Activated gamma-delta T cell (primary cell): ENCODE results near the gene SLC6A16.
"Not testable (repeated sequence)": the region's sequence is repeated elsewhere in the genome, so short reads cannot be mapped to it uniquely, and the experiment has no call there.

Experiments
- DNase-seq: peaks from one replicate; lab custom pipeline; 2025; lab: John Stamatoyannopoulos, UW
- total RNA-seq, 2 donors: gene quantifications; one replicate each; lab custom pipeline; 2026; lab: John Stamatoyannopoulos, UW

The SLC6A16 gene
- 5.2 to 7.9 reads per million in 2 donors for total RNA-seq

DNA sequence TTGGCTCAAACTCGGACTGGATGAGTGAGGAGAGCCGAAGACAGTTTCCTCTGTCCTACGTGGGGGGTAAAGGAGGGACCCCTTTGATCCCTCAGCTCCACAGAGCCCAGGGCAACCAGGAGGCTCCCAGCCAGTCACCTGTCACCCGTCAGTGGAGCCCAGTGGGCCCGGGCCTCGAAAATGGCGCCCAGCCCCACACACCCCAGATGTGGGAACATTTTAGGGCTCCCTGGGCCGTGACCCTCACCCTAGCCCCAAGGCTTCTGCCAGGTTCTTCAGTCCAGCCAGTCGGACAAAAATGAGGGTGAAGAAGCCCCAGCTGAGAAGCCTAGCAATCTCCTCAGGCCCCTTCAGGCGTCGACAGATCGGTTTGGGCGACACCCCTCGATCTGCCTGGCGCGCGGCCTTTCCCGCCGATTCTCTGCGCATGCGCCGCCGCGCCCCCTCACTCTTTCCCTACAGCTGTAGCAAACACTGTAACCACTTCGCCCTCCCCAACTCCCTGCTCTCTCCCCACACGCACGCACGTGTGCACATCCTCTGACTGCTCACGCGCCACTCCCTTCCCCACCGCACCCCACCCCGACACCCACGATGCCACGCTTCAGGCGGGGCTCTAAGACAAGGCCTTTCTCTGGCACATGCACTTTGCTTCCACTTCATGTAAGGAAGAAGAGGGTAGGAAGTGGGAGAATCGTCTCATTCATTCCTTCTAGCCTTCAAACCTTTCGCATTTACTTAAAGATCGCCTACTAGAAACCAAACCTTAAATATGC, at the start of gene SLC6A16:
TSS of gene SLC6A16 (minus strand) at position 391 of the 776 bp plus-strand sequence. CDS start 13,844 bp downstream, outside the sequence.
- DNase-seq = no peak

DNA sequence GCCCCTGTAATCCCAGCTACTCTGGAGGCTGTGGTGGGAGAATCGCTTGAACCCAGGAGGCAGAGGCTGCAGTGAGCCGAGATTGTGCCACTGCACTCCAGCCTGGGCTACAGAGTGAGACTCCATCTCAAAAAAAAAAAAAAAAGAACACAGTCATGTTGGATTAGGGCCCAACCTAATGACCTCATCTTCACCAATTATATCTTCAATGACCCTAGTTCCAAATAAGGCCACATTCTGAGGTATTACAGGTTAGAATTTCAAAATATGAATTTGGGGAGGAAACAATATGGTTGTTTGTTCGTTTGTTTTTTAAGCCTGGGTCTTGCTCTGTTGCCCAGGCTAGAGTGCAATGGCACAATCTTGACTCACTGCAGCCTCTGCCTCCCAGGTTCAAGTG, 48.2 kb upstream of the SLC6A16 start:
- DNase-seq = not testable (repeated sequence)

DNA sequence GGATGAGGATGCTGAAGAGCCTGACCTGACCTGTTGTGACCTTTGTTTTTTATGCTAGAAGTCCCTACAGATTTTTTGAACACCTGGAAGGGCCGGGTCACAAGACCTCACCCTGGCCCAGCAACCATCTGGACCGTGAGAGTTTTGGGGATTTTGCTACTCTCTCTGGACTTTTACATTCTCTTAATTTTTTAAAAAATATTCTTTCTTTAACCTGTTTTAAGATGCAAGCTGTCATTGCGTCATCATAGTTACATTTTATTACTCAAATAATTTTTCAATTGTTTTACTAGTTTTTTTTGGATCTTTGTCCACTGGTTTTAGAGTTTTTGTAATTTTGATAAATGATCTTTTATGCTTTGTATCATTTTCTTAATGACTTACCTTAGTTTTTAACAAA, 46.2 kb upstream of the SLC6A16 start:
- no peak for DNase-seq

DNA sequence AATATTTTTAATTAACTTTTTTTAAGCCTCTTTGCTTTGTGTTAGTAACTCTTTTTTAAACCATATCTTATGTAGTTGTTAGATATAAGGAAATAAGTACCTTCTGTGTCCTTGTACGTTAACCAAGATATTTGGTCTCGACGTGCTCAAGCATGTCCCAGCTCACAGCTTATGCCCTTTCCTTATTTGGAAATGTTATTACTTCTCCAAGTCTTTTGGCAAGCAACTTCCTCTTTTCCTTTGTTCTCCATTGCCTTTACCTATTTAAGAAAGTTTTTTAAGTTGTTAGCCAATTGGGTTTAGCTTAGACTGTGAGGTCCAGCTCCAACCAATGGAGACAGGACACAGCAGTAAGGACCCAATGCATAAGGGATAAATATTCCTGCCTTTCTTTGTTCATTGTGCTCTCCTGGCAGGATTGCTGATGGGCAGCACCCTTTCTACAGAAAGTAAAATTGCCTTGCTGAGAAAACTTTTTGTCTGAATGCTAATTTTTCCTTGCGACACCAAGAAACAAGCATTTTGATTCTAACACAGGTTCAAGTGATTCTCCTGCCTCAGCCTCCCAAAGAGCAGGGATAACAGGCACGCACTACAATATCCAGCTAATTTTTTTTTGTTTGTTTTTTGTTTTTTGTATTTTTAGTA, 43.8 kb upstream of the SLC6A16 start:
- no peak for DNase-seq

DNA sequence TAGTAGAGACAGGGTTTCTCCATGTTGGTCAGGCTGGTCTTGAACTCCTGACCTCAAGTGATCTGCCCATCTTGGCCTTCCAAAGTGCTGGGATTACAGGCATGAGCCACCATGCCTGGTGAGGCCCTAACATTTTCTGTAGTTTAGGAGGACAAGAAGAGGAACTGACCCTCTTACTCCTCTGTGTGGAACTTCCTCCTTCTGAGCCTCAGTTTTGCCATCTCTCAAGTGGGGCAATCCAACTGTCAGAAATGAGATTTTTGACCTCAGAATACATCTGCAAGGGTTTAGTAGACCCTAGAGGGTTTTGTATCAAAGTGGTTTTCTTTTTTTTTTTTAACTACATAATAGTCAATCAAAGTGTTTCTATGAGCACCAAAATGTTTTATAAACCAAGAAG, 41.1 kb upstream of the SLC6A16 start:
- no peak for DNase-seq

DNA sequence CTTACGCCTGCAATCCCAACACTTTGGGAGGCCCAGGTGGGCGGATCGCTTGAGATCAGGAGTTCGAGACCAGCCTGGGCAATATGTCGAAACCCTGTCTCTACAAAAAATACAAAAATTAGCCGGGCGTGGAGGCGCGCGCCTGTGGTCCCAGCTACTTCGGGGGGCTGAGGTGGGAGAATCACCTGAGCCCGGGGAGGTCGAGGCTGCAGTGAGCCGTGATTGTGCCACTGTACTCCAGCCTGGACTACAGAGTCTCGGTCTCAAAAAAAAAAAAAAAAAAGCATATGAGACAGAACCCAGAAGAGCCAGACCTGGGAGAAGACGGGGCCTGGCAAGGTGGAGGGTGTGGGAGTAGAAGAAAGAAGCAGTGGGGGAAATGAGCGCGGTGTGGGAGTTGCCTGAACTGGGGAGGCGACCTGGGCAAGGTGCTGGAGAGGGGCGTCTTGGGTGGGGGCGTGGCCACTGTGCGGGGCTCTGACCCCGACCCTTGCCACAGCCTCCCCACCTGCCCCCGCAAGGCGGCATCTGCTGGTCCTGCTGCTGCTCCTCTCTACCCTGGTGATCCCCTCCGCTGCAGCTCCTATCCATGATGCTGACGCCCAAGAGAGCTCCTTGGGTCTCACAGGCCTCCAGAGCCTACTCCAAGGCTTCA, 39.2 kb upstream of the SLC6A16 start:
- DNase-seq = no peak

DNA sequence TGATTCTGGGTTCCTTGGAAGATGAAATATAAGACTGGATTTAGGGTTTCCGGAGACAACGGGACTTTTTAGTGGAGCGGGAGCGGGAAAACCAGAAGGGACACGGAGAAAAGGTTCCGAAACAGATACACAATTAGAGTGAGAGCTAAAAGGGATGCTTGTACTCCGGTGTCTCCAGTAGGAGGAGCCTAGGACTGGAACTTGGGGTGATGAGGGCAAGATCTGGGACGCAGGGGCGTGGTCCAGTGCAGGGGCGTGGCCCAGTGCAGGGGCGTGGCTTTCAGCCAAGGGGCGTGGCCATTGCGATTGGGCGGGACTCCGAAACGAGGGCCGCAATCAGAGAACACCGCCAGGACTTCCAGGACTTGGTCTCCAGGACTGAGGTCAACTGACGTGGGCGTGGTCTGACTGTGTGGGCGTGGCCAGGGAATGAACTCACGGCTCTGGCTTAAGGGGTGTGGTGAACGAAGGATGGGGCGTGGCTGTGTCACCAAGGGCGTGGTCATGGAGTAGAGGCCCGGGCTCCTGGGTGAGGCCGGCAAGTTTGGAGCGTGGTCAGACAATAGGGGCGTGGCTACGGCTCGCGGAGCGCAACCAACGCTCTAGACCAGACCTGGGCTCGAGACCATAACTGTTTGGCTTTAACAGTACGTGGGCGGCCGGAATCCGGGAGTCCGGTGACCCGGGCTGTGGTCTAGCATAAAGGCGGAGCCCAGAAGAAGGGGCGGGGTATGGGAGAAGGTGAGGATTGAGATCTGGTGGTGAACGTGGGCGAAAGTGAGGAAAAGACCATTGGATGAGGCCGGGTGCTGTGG, 38.5 kb upstream of the SLC6A16 start, which contains the start of gene DKKL1:
TSS of gene DKKL1 (plus strand) at position 610 of the 815 bp plus-strand sequence. CDS start at position 732, 122 bp downstream.
- DNase-seq = no peak

DNA sequence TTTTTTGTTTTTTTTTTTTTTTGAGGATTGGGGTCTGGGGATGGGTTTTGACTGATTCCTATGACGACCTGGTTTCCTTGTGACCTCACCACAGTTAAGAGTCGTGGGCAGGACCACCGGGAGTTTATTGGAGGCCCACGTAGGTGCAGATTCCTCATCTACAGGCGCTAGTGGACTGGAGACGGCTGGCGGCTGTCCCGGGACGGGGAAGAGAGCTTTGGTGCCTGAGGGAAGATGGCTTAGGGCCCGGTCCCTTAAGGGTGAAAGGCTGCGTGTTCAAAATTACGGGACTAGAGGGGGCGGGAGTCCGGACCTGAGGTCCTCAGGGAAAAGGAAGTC, 37.9 kb upstream of the SLC6A16 start:
- DNase-seq = no peak

DNA sequence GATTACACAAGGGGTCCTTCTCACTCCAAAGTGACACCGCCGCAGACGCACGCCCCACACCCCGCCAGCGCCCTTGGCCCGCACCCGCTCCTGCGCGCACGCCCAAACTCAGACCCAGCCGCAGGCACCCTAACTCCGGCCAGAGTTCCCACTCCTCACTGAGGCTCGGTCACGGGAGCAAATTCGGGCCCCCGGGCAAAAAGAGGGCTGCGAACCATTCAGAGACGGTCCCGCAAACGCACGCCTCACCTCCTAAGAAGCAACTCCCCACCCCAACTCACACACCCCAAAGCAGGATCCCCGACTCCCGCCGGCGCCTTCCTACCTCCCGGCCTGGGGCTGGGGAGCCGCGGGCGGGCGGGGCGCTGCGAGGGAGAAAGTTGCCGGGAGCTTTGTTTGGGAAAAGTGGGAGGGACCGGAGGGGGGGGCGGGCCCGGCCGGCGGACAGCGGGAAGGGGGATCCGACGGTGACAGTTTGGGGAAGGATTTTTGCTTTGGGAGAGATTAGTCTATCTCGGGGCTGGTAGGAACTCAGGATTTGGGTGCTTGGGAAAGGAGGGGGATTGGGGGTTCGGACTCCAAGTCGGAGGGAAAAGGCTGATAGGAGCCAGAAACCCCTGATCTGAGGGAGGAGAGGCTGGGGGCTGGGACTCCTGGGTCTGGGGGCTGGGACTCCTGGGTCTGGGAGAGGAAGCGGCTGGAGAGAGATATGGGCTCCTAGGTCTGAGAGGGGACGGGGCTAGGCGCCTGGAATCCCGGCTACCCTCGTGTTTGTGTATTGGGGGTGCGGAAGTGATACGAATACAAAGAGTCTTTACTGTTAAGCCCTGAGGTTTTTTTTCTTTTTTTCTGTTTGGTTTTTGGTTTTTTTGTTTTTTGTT, 37.3 kb upstream of the SLC6A16 start, which contains the start of gene TEAD2:
TSS of gene TEAD2 (minus strand) at position 369 of the 881 bp plus-strand sequence. CDS start 2,341 bp downstream, outside the sequence.
- DNase-seq = no peak

DNA sequence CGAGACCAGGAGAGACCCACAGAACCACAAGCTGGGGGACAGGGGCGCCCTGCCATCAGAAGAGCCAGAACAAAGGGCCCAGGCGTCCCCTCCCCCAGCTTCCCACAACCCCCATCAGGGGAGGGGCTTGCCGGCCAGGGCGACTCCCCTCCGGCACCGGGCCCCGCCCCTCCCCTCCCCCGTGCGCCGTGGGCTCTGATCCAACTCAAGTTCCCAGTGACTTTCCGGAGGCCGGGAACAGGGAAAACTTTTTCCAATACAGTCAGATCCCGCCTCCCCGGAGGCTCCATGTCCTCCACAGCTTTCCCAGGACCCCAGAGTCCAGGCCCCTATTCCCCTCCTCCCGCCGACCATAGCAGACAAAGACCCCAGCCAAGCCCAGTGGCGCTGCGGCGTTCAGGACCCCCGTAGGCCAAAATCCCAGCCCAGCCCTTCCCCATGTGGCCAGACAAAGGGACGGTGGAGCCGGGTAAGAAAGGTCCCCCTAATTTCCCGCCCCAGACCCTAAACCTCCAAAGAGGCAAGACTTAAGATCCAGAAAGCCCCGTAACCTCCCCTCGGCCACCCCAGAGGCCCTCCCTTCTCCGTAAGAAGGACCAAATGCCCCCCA, 36.6 kb upstream of the SLC6A16 start:
- no peak for DNase-seq

DNA sequence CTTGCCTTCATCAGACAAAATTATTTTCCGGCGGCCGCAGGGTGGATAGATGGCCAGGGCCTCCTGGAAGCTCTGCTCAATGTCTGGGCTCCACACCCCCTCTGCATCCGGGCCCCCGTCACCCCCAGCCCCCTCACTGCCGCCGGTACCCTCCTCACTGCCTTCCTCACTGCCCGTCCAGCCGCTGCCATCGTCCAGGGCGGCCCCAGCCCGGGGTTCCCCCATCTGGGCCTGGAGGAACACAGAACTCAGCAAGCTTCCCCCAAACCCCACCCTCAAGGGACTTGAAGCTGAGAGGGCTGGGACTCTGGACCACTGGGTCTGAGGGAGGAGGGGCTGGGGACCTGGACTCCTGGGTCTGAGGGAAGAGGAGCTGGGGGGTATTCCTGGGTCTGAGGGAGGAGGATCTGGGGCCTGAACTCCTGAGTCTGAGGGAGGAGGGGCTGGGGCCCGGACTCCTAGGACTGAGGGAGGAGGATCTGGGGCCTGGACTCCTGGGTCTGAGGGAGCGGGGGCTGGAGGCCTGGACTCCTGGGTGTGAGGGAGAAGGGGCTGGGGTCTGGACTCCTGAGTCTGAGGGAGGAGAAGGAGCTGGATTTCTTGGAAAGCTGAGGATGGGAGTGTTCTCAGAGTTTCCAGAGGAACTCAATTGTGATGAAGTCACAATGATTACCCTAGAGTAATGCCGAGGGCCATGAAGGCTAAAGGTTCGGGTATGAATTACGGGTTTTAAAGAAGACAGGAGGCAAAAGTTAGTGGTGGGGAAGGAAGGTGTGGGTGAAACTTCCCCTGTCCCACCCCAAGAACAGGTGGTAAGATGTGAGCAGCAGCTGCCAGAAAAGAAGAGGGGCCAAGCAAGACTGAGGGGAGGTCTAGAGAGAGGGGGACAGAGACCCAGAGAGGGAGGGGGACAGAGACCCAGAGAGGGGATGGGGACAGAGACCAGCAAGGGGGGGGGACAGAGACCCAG, 35.1 kb upstream of the SLC6A16 start:
- DNase-seq = no peak

DNA sequence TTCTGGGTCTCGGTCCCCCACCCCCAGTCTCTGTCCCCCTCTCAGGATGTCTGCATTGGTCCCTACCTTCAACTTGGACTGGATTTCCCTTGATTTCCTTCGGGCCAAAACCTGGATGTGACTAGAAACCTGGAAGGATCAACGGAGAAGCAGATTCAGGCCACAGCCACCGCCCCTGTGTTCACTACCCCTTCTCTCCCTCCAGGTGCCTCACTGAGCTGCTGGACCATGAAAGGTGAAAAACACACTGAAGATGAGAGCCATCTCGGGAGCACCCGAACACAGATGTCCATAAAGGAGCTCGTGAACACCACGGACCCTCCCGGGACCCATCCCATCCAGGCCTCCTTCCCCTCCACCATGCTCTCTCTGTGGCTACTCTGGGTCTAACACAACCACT, 32.2 kb upstream of the SLC6A16 start:
- DNase-seq = no peak

DNA sequence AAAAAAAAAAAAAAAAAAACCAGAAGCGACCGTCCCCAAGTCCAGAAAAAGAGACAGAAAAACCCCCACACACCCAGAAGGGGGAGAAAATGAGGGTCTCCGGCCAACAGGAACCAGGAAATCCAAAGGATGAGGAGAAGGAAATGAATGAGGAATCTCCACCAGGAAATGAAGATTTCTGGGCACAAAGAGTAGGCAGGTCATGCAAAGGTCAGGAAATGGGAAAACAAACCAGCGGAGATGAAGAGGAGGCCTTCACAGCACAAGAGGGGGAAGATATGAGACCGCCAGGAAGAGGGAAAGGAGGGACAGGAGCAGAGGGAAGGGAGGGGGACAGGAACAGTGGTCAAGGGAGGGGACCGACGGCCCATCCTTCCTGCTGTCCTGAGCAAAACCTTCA, 31.4 kb upstream of the SLC6A16 start:
- DNase-seq = no peak

DNA sequence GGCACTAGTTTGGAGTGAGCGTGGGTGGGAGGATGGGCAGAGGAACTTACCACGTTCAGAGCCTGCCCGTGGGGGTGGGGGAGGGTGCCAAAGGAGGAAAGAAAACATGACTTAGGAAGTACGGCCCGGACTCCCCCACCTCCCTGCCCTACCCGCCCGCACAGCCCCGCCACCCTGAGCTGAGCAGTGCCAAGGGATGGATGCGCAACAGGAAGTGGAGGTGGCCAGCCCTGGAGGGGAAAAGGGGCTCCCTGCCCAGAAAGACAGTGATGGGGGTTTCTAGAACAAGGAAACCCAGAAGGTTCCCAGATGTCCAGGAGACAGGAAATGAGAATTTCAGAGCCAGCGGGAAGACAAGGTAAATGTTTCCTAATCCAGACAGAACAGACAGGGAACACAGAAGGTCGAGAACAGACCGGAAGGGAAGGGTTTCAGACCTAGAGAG, 30.9 kb upstream of the SLC6A16 start:
- no peak for DNase-seq

DNA sequence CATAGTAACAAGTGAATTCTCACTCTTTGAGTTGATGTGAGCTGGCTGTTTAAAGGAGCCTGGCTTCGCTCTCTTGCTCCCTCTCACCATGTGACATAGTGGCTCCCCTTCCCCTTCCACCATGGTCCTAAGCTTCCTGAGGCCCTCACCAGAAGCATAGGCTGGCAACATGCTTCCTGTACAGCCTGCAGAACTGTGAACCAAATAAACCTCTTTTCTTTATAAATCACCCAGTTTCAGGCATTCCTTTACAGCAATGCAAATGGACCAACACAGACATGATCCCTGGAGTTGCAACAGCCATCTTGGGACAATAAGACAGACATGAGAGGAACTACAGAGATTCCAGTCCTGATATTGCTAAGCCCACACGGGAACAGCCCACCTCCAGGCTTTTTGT, 24.6 kb upstream of the SLC6A16 start:
- DNase-seq = no peak

DNA sequence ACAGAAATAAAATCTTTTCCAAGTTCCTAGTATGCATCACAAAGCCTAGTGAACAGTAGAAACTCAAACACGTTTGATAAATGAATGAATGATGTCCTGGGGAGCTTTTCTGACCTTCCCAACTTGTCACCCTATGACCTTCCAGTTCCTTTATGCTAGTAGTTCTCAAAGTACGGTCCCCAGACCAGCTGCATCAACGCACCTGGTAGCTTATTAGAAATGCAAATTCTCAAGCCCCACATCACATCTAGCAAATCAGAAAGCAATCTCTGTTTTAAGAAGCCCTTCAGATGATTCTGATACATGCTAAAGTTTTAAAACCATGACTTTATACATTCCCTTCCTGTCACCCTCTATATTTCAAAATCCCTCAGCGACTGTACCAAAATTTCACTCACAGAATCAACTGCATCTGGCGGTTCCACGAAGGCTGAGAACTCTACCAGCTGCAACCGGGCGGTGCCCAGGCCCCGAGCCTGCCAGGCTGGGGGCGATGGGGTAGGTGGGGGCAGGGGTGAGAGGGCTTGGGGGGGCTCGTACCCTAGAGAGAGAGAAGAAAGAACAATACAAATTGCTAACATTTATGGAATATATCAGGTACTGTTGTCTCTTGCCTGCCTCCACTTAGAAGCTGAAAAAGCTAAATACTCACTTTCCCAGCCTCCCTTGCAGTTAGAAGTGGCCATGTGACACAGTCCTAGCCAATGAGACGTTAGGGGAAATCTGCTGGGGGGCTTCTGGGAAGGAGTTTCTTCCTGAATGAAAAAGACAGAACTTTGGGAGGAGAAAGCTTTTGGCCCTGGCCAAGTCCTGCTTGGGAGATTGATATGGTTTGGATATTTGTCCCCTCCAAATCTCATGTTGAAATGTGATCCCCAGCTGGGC, 23.6 kb upstream of the SLC6A16 start:
- DNase-seq = no peak

DNA sequence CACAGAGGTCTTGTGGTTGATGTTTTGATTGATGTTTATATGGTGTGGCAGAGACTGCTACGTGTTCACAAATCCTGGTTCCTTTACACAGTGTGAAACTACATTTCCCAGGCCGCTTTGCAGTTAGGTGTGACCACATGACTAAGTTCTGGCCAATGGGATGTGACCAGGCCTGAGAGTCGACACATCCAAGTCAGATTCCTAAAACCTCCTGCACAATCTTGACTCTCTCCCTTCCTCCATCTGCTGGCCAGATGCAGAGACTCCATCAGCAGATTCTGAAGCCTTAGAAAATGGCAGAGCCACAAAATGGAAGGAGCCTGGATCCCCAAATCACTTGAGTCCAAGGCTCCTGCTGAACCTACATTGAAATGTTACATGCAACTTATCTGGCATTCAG, 22.8 kb upstream of the SLC6A16 start:
- DNase-seq = no peak

DNA sequence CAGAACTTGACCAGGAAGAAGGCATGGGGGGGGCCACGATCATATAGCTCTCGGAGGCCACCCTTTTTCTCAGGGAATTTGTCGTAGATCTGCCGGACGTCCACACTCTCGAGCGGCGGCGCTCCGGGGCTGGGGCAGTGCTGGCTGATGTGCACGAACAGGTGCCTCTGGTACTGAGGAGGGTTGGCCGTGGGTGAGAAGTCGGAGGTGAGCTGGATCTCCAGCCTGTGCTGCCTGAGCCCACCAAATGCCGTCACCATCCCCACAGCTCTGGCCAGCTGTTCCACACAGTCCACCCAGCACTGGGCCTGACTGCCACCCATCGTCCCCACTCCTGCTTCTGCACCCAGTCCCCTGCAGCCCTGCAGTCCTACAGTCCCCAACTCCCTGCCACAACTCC, 22.2 kb upstream of the SLC6A16 start:
- DNase-seq = no peak
